HG03097 (cell line): Measurements from ENCODE around the gene UBQLN1.

Source experiments
- ATAC-seq: cut with Tn5 transposase; IDR thresholded peaks from one replicate; pipeline ENCODE4 v1.9.1; 2021; ENCODE audit not compliant: unreplicated experiment, low FRiP score

Gene UBQLN1

DNA sequence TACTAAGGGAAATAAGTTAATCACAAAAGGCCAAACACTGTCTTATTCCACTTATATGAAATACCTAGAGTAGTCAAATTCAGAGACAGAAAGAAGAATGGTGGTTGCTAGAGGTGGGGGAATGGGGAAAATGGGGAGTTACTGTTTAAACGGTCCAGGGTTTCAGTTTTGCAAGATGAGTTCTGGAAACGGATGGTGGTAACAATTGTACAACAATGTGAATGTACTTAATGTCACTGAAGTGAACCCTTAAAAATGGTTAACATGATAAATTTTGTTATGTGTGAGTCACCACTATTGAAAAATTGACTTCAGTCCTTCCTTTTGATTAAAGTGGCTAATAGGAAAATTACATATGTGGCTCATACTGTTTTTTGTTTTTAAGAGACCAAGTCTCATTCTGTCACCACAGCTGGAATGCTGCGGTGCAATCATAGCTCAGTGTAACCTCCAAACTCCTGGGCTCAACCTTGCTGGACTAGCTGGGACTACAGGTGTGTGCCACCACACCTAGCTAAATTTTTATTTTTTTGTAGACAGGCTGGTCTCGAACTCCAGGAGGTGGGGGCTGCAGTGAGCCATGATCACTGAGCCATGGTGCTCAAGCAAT is 8.7 kb downstream of the UBQLN1 start:
- peak; percentile 40 for ATAC-seq

DNA sequence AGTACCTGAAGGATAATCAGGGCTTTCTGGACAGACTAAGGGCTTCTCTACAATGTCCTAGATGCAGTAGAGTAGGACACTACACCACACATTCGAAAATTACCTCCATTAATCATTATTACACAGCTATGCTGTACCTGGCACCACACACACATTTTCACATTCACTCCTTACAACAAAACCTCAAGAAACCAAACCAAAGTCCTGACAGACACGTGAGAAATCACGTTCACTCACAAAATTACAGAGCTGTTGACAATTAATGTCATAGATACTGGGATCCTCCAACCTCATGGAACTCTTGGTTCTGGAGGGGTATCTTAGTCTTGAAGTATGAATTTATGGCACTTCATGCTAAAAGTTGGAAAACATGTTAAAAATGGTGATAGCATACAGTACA is 16.3 kb downstream of the UBQLN1 start:
- no peak for ATAC-seq

DNA sequence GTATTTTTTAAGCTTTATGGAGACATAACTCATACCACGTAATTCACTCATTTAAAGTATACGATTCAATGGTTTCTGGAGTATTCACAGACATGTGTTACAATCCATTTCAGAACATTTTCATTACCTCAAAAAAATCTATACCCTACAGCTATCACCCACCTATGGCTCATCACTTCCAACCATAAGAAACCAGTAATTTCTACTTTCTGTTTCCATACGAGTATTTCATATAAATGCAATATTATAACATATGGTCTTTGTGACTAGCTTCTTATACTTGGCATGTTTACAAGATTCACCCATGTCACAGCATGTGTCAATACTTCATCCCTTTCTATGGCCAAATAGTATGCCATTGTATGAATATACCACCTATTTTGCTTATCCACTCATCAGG is 18.8 kb downstream of the UBQLN1 start:
- no peak for ATAC-seq

DNA sequence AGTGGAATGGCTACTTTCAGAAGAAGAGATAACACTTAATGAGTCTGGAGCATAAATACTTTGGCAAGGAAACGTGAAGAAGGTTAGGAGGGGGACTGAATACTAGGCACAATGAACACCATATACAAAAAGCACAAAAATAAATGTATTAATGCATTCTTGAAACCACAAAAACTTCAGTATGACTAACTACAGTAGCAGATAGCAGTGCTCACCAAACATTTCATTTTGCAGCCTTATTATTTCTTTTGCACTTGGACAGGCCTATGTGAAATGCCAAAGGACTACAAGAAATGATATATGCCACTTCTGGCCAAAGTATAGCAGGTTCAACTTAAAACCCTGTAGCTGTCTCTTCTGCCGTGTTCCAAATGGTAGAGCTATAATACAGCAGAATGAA is 26.3 kb downstream of the UBQLN1 start:
- no peak for ATAC-seq

DNA sequence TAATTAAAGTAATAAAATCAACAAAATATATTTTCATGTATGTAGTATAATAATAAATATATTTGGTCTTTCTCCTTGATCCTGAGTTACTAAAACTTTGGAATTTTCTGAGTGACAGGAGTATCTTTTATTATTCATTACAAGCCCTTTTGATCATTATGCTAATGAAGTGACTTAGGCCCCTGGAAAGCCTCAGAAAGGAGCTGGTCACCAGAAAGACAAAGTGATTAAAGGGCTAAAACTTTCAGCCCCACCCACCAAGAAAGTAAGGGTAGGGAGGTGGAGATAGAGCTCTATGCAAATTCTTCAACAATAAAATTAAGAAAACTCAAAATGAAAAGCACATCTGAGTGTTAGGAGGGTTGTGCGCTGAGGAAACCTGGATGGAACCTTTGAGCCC is 27.5 kb downstream of the UBQLN1 start:
- ATAC-seq, result no peak

DNA sequence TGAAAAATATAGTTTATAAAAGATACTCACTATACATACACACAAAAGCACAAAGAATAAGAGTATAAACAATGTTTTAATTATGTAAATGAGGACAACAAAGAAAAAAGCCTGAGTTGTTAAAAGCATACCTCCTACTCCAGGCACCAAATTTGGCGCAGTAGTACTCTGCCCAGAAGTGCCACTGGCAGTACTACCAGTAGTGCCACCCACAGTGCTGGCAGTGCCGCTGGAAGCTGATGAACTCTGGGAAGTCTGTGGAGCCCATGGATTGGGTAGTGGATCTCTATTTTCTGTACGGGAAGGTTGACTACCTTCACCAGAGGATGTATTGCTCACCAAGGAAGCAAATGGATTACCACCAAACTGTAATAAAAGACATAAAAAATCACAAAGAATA is 30.2 kb downstream of the UBQLN1 start:
- ATAC-seq, result no peak

DNA sequence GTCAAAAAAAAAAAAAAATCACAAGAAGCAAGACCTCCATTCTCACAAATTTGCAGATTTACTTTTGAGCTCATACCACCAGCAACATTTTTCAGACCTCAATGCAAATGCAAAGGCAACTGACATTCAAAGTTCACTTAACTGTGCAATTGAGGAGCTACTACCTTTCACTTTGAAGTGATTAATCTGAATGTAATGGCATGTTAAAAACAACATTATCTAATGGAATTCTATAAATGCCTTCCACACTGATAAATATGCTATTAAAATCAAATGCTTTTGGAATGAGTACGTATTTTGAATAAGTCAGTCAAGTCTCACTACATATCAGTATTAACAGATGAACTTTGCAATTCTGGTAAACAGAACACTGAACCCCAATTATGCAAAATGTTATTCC is 32.3 kb downstream of the UBQLN1 start:
- no peak for ATAC-seq

DNA sequence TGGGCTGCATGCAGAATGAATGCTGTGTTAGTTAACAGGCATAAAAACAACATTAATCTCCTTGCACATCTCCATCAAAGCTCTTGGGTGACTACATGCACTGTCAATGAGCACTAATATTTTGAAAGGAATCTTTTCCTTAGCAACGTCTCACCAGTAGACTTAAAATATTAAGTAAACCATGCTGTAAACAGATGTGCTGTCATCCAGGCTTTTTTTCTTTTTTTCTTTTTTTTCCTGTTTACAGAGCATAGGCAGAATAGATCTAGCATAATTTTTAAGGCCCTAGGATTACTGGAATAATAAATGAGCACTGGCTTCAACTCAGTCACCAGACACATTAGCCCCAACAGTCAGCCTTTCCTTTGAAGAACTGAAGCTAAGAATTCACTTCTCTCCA is 36.3 kb downstream of the UBQLN1 start:
- no peak for ATAC-seq

DNA sequence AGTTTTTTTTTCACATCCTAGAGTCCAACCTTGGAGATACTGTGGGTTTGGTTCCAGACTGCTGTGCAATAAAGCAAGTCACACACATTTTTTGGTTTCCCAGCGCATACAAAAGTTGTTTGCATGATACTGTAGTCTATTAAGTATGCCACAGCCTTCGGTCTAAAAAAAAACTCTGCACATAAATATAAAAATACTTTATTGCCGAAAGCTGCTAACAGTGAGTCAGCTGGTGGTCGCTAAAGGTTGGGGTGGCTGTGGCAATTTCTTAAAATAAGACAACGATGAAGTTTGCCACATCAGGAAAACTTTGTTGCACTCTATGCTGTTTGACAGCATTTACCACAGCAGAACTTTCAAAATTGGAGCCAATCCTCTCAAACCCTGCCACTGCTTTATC is 37.4 kb downstream of the UBQLN1 start:
- no peak for ATAC-seq

DNA sequence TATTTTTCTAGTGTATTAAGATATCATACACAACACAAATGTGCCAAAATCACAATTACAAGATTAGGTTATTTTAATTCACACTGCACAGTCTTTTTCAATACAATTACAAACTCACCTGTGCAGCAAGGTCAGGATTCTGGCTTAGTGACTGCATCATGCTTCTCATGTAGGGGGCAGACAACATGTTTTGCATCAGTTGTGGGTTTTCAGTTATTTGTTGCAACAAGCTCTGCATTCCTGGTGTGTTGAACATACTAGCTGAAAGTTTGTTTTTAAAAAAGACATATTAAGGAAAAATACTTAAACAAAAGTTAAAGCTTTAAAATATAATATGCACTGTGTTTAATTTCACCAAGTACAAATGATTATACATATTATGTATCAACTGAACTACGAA is 38.7 kb downstream of the UBQLN1 start:
- ATAC-seq, result no peak

DNA sequence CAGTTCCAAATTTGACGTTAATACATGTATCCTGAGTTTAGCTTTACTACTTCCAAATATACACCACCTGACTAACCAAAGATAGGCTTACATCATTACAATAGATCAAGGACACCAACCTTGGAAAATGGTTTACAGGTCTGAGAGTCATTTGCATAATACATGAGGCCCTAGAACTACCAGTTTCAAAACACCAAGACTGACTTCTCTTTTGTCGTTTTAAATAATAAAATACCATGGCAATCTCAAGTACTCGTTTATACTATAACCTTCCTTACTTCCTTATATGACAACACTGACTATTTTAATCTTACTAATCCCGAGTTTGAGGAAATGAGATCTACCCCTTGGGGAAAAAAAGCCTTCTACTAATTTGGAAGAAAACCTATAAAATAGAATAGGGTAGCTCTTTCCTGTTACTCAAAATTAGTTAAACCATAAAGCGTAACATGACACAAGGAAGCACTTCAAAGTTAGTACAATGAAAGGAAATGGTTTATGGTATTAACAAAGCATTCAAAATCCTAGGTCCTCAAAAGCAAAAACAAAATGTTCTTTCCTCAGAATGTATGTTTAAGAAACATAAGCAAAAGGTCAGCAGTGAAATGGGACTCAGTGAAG is 42.1 kb downstream of the UBQLN1 start:
- peak; percentile 73 for ATAC-seq

DNA sequence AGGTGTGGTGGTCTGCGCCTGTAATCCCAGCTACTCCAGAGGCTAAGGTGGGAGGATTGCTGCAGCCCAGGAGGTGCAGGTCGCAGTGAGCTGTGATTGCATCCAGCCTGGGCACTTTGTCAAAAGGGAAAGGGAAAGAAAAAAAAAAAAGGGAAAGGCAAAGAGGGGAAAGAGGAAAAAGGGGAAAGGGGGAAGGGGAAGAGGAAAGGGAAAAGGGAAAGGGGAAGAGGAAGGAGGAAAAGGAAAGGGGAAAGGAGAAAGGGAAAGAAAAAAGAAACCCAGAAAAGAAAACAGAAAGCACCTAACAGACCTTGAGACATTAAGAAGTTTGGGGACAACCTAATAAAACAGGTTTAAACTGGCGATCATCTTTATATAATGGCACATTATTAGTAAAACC is 44.8 kb downstream of the UBQLN1 start:
- ATAC-seq, result no peak

DNA sequence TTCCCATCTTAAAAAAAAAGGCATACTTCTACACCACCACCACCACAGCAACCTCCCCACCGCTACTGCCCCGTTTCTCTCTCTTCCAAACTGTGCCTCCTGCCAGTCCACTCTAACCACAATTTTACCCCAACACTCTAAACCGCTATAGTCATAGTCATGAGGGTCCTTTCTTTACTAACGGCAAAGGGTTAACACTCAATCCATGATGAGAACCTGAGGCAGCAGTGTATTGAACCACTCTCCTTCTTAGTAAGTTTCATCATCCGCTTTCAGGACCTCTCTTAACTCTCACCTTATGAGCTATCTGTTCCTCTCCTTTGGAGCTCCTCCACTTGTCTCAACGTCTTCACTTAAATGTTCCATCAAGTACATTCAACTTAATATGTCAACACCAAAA is 50.8 kb downstream of the UBQLN1 start:
- no peak for ATAC-seq

DNA sequence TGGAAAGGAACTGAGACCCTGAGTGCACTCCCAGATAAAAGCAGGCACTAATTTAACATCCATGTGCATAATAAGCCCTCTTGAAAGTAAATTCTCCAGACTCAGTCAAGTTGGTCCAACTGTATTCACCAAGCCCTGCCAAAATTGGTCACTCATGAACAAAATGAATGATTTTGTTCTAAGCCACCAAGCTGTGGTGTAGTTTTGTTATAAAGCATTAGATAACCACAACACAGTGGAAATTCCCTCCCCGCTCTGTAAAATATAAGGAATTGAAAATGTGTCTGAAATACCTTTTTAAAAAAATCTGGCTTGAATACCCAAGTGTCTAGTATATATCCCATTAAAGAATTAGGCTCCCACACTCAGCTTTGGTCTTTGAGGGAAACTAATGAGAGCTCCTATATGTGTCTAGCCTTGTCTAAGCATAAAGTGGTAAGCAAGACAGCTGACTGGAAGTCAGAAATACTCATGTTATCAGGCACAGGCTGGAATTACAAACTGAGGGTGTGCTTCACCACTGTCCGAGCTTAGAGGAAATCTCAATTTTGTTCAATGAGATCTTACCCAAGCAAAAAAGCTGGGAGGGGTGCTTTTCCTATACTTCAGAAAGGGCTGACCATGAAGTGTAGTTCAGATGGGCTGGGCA is 51.6 kb downstream of the UBQLN1 start:
- no peak for ATAC-seq

DNA sequence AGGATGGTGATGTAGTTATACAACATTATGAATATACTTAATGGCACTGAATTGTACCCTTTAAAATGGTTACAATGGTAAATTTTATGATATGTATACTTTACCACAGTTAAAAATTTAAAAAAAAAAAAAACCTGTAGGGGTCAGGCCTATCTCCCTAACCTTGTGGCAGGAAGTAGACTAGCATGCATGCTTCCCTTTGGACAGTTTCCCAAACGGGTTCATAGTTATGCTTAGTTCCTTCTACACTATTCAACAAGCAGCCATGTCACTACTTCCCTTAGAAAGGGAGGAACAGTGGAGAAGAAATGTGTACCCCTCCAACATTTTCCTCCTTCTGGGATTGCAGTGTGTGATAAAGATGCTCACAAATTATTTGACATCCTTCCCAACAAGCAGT is 52.3 kb downstream of the UBQLN1 start:
- ATAC-seq, result no peak

DNA sequence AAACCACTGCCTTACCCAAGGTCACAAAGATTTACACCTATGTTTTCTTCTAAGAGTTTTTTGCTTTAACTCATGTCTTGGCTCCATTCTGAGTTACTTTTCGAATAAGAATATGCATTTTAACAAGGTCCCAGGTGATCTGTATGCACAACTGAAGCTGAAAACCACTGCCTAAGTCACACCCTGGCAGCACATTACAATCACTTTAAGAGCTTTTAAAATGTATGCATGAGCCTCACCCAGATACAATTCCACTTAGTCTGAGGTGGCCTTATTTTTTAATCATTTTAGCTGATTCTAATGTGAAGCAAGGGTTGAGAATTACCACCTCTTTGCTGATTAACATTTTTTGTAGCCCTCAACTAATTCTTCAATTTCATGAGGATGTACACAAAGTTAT is 55.3 kb downstream of the UBQLN1 start:
- ATAC-seq, result no peak

DNA sequence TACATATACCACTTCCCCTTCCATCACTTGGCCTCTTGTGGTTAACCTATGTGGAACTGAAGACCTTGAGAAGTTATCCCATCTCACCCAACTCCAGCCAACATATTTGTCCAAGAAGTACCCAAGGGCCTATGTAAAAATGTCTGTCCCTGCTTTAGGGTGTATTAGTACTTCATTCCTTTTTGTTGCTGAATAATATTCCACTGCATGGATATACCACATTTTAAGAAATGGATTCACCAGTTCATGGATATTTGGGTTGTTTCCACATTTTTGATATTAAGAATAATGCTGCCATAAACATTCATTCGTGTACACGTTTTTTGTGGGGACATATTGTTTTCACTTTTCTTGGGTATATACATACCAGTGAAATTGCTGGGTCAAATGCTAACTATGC is 56.2 kb downstream of the UBQLN1 start:
- no peak for ATAC-seq

DNA sequence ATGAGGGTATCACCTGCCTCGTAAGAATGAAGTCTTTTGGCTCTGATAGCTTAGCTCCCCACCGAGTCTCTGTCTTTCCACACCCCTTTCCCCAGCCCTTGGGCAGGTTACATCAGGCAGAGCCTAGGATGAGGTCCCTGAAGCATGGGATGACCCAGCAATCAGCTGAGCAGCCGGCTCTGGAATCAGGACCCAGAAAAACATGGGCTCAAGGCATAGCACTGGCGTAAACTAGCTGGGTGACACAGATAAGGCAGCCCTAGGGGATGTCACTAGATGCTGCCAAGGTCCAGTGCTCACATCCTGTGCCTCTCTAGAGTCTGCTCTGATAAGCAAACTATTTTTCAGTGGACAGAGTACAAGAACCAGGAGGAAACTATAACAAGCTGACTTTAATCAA is 58.2 kb downstream of the UBQLN1 start:
- no peak for ATAC-seq

DNA sequence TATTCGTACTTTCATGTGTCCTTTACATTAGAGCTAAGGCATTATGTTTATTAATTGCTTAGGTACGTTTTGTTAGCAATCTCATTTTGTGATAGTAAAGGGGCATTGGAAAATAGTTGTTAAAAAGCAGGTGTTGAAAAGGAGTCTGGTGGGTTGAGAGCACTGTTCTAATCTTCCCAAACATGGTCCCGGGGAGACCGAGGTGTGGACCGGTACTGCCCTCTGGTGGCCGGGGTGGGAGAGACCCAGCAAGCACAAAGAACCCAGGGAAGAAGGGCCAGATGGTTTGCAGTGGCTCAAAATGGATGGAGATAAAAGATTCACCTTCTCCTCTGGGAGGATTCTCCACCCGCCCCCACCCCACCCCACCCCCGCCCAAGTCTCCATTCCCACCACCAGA is 58.7 kb downstream of the UBQLN1 start:
- ATAC-seq, result no peak

DNA sequence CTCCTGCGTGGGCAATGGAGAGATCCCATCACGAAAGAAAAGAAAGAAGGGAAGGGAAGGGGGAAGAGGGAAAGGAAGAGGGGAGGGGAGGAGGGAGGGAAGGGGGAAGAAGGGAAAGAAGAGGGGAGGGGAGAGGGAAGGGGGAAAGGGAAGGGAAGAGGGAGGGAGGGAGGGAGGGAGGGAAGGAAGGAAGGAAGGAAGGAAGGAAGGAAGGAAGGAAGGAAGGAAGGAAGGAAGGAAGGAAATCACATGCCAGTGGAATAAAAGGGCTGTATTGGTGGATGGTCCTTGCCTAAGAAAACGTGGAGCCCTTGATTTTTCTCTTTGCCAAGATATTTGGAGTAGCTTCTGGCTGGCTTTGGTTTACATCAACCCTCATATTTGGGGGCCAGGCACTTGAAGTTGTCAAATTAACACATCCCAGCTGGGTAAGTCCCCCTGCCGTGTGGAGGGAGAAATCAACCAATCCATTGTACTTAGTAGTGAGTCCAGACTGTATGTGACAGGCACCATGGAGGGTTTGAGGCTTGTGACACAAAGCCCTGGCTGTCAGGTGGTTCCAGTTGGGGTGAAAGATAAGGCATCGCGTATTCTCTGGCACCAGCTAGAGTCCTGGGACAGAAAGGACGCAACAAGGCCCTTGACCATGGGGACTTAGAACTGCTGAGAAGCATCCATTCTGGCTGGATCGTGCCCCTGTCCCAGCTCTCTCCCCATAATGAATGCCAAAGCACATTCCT is 61.1 kb downstream of the UBQLN1 start:
- no peak for ATAC-seq

DNA sequence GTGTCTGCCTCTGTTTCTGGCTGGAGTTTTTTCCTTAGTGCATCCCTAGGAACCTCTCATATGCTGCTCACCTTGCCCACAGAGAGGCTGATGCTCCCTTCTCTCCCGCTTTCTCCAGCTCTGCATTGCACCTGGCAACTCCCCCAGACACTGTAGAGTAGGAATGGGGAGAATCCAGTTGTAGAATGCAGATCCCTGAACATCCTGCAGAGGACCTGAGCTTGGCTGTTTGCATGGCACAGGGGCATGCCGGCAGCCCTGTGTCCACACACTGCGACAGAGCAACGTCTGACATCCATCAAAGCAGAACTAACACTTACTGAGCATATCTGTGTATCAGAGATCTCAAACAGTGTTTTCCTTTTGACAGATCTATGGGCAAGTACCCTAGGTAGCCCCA is 65.0 kb downstream of the UBQLN1 start:
- no peak for ATAC-seq

DNA sequence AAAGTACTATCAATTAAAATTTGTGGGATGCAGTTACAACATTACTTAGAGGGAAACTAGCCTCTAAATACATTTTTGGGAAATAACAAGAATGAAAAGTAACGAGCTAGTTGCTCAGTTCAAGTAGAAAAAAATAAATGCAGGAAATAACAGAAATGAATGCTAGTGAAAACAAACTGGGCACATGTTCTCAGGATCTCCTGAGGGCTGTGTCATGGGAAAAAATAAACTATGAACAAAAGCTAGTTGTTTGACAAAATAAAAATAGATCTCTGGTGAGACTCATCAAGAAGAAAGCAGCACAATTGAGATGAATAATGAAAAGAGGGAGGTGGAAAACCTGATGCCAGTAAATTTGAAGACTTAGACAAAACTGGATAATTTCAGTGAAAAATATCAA is 68.5 kb downstream of the UBQLN1 start:
- no peak for ATAC-seq
